Parietal lobe (tissue), 1 donor: ENCODE results near the gene ASB9. TPM values are rescaled to one million over a fixed set of nuclear protein-coding genes. Genes with fewer than 3 reads are reported as not detected.

ENCODE experiments used
- total RNA-seq: library from RNA; depleted of rRNA; stranded (reverse); fragments of >200 nt; gene quantifications from one replicate; pipeline ENCODE4 v1.2.3, GENCODE V29; 2014

The ASB9 gene
- 1.6 TPM for total RNA-seq

GRCh38 chrX:15269618-15270521 lies at the start of gene ASB9:
Gene ASB9, minus strand, starts transcription at chrX:15270083. Its CDS starts 209 bp downstream, at chrX:15269874.

GRCh38 chrX:15315509-15315908 lies 45.6 kb upstream of the ASB9 start, which contains the start of gene ASB11:
Gene ASB11, minus strand, starts transcription at chrX:15315640. Its CDS starts 35 bp downstream, at chrX:15315605.

Other genes with a start within 250 kb of the ASB9 start
- not detected for gene ASB11, start 45.6 kb upstream of the ASB9 start, total RNA-seq
- 21.0 TPM for gene PIGA, start 65.4 kb upstream of the ASB9 start, total RNA-seq
- not detected for gene VEGFD, start 114.3 kb upstream of the ASB9 start, total RNA-seq
- 2.8 TPM for gene PIR, start 223.2 kb upstream of the ASB9 start, total RNA-seq
- not detected for gene BMX, start 230.7 kb upstream of the ASB9 start, total RNA-seq